ENCODE data around the gene C17orf114.
"Not testable (repeated sequence)": the region's sequence is repeated elsewhere in the genome, so short reads cannot be mapped to it uniquely, and the experiment has no call there.

The C17orf114 gene

GRCh38 chr17:4802228-4802627, at the start of gene C17orf114:
Gene C17orf114, minus strand, starts transcription at chr17:4802328.
- DNase-seq (ENCODE audit: low spot score) = no peak

GRCh38 chr17:4851084-4851483, 49.0 kb upstream of the C17orf114 start:
- DNase-seq (ENCODE audit: low spot score) = no peak

- no peak for DNase-seq (ENCODE audit: low spot score)
Measured at GRCh38 chr17:4850246-4850645, 48.1 kb upstream of the C17orf114 start.

GRCh38 chr17:4849011-4849536, 46.9 kb upstream of the C17orf114 start:
- DNase-seq (ENCODE audit: low spot score) = no peak

- no peak for DNase-seq (ENCODE audit: low spot score)
Measured at GRCh38 chr17:4846635-4847390, 44.7 kb upstream of the C17orf114 start.

- no peak for DNase-seq (ENCODE audit: low spot score)
Measured at GRCh38 chr17:4845118-4845517, 43.0 kb upstream of the C17orf114 start.

- DNase-seq (ENCODE audit: low spot score) = no peak
Measured at GRCh38 chr17:4843321-4844000, 41.3 kb upstream of the C17orf114 start.

GRCh38 chr17:4842376-4842775, 40.2 kb upstream of the C17orf114 start:
- DNase-seq (ENCODE audit: low spot score) = no peak

GRCh38 chr17:4840893-4841242, 38.7 kb upstream of the C17orf114 start:
- no peak for DNase-seq (ENCODE audit: low spot score)

- no peak for DNase-seq (ENCODE audit: low spot score)
Measured at GRCh38 chr17:4839965-4840892, 38.1 kb upstream of the C17orf114 start.

GRCh38 chr17:4839221-4839620, 37.1 kb upstream of the C17orf114 start:
- DNase-seq (ENCODE audit: low spot score) = no peak

GRCh38 chr17:4838309-4838785, 36.2 kb upstream of the C17orf114 start:
- no peak for DNase-seq (ENCODE audit: low spot score)

- DNase-seq (ENCODE audit: low spot score) = no peak
Measured at GRCh38 chr17:4837471-4838308, 35.6 kb upstream of the C17orf114 start.

GRCh38 chr17:4836221-4836620, 34.1 kb upstream of the C17orf114 start:
- no peak for DNase-seq (ENCODE audit: low spot score)

- no peak for DNase-seq (ENCODE audit: low spot score)
Measured at GRCh38 chr17:4834681-4835020, 32.5 kb upstream of the C17orf114 start.

GRCh38 chr17:4833941-4834680, 32.0 kb upstream of the C17orf114 start:
- DNase-seq (ENCODE audit: low spot score) = no peak

- DNase-seq (ENCODE audit: low spot score) = peak; percentile 90
Measured at GRCh38 chr17:4833178-4833940, 31.2 kb upstream of the C17orf114 start, which contains the start of gene MINK1. Gene MINK1, plus strand, starts transcription at chr17:4833340. Its CDS starts 244 bp downstream, at chr17:4833584.

GRCh38 chr17:4832829-4833177, 30.7 kb upstream of the C17orf114 start:
- not testable (repeated sequence) for DNase-seq (ENCODE audit: low spot score)

GRCh38 chr17:4827399-4827798, 25.3 kb upstream of the C17orf114 start:
- no peak for DNase-seq (ENCODE audit: low spot score)

All from CD4-positive, alpha-beta T cell treated with Interleukin-6 at 100 ng/mL for 8 hours (primary cell).